Stimulated activated naive CD4-positive, alpha-beta T cell treated with Interleukin-2 at 50 U/mL for 16 hours (primary cell): Measurements from ENCODE around the gene IGF2BP3.
"Not testable (repeated sequence)": the region's sequence is repeated elsewhere in the genome, so short reads cannot be mapped to it uniquely, and the experiment has no call there.

ENCODE experiments used
- DNase-seq: peaks from one replicate; lab custom pipeline; 2025; lab: John Stamatoyannopoulos, UW

The IGF2BP3 gene

GRCh38 chr7:23470330-23471105 is at the start of gene IGF2BP3:
Gene IGF2BP3 (minus strand): TSS chr7:23470491. CDS start chr7:23470110, 381 bp downstream.
- no peak for DNase-seq

GRCh38 chr7:23514755-23515154 is 44.5 kb upstream of the IGF2BP3 start:
- DNase-seq: peak; percentile 12

GRCh38 chr7:23513746-23514145 is 43.5 kb upstream of the IGF2BP3 start:
- DNase-seq: not testable (repeated sequence)

GRCh38 chr7:23494009-23494408 is 23.7 kb upstream of the IGF2BP3 start:
- DNase-seq: no peak

GRCh38 chr7:23491502-23491901 is 21.2 kb upstream of the IGF2BP3 start:
- no peak for DNase-seq

GRCh38 chr7:23490357-23491135 is 20.3 kb upstream of the IGF2BP3 start:
- peak; percentile 45 for DNase-seq

GRCh38 chr7:23488714-23489113 is 18.4 kb upstream of the IGF2BP3 start:
- not testable (repeated sequence) for DNase-seq

GRCh38 chr7:23487670-23488069 is 17.4 kb upstream of the IGF2BP3 start:
- no peak for DNase-seq

GRCh38 chr7:23486002-23486773 is 15.9 kb upstream of the IGF2BP3 start:
- DNase-seq: no peak

GRCh38 chr7:23482686-23483085 is 12.4 kb upstream of the IGF2BP3 start:
- DNase-seq: no peak

- no peak for DNase-seq
Observed at GRCh38 chr7:23477962-23478866, 7.9 kb upstream of the IGF2BP3 start.

- no peak for DNase-seq
Observed at GRCh38 chr7:23477157-23477499, 6.8 kb upstream of the IGF2BP3 start.

GRCh38 chr7:23476286-23477156 is 6.2 kb upstream of the IGF2BP3 start:
- no peak for DNase-seq

- no peak for DNase-seq
Observed at GRCh38 chr7:23475576-23475839, 5.2 kb upstream of the IGF2BP3 start.

- no peak for DNase-seq
Observed at GRCh38 chr7:23474829-23475575, 4.7 kb upstream of the IGF2BP3 start.

- DNase-seq: peak; percentile 37
Observed at GRCh38 chr7:23474094-23474828, 4.0 kb upstream of the IGF2BP3 start.

GRCh38 chr7:23473844-23474093 is 3.5 kb upstream of the IGF2BP3 start:
- DNase-seq: no peak

- DNase-seq: no peak
Observed at GRCh38 chr7:23472956-23473843, 2.9 kb upstream of the IGF2BP3 start.

- no peak for DNase-seq
Observed at GRCh38 chr7:23472556-23472955, 2.3 kb upstream of the IGF2BP3 start.
